ENCODE data around the gene DKK2. TPM values are rescaled to one million over a fixed set of nuclear protein-coding genes. Genes with fewer than 3 reads are reported as not detected.

Gene DKK2
- total and polyA plus RNA-seq, 2 donors from 2014 or later: 0.19 to 0.22 TPM

GRCh38 chr4:106996490-106996889 lies 39.6 kb downstream of the DKK2 start:
- Histone ChIP-seq H3K4me3 (ENCODE audit: low read length in 3 of 3) (no peak overlapping the region), H3K27ac (ENCODE audit: low read depth in 2 of 2, low read length in 2 of 2) (no peak overlapping the region), H3K27me3 (ENCODE audit: control insufficient read depth, insufficient read depth, low read length) (no peaks in the 10 kb centered on the region), H3K36me3 (ENCODE audit: control insufficient read depth in 2 of 3, insufficient read depth in 3 of 3, low read length in 3 of 3) (no peaks in the 10 kb centered on the region), H3K4me1 (ENCODE audit: control insufficient read depth in 2 of 3, insufficient read depth in 2 of 3, low read depth in 1 of 3, low read length in 3 of 3) (no peaks in the 10 kb centered on the region), H3K9me3 (ENCODE audit: control insufficient read depth in 2 of 3, insufficient read depth in 1 of 3, low read length in 3 of 3) (no peaks in the 10 kb centered on the region), H3K9ac (ENCODE audit: low read length in 3 of 3) (no peak overlapping the region)
- DNase-seq: peak in 3 of 5 donors; percentile 29 to 88 (median 74)
- no peak for TF ChIP-seq CTCF (IDR thresholded peaks at IDR 0.05; ENCODE audit: borderline replicate concordance, extremely low read depth, insufficient read depth)
- no peak for FAIRE-seq
- intact Hi-C loops (cut with DNase I): no loop called here

GRCh38 chr4:106993827-106994226 lies 42.3 kb downstream of the DKK2 start:
- Histone ChIP-seq H3K4me1 (ENCODE audit: control insufficient read depth in 2 of 3, insufficient read depth in 2 of 3, low read depth in 1 of 3, low read length in 3 of 3) (no peaks in the 10 kb centered on the region), H3K27me3 (ENCODE audit: control insufficient read depth, insufficient read depth, low read length) (no peaks in the 10 kb centered on the region), H3K27ac (ENCODE audit: low read depth in 2 of 2, low read length in 2 of 2) (no peak overlapping the region), H3K4me3 (ENCODE audit: low read length in 3 of 3) (no peak overlapping the region), H3K9ac (ENCODE audit: low read length in 3 of 3) (no peak overlapping the region), H3K9me3 (ENCODE audit: control insufficient read depth in 2 of 3, insufficient read depth in 1 of 3, low read length in 3 of 3) (no peaks in the 10 kb centered on the region), H3K36me3 (ENCODE audit: control insufficient read depth in 2 of 3, insufficient read depth in 3 of 3, low read length in 3 of 3) (no peaks in the 10 kb centered on the region)
- DNase-seq (no peak), FAIRE-seq (no peak)
- intact Hi-C loops (cut with DNase I): no loop called here
- no peak for TF ChIP-seq CTCF (IDR thresholded peaks at IDR 0.05; ENCODE audit: borderline replicate concordance, extremely low read depth, insufficient read depth)

GRCh38 chr4:106987311-106987710 lies 48.8 kb downstream of the DKK2 start:
- FAIRE-seq: no peak
- no peak for TF ChIP-seq CTCF (IDR thresholded peaks at IDR 0.05; ENCODE audit: borderline replicate concordance, extremely low read depth, insufficient read depth)
- intact Hi-C loops (cut with DNase I): no loop called here

GRCh38 chr4:106986486-106986885 lies 49.6 kb downstream of the DKK2 start:
- intact Hi-C loops (cut with DNase I): no loop called here
- no peak overlapping the region for H3K4me3 ChIP-seq (ENCODE audit: low read length in 3 of 3)
- no peak overlapping the region for H3K9ac ChIP-seq (ENCODE audit: low read length in 3 of 3)
- FAIRE-seq (no peak), DNase-seq (no peak)
- no peak overlapping the region for H3K27ac ChIP-seq (ENCODE audit: low read depth in 2 of 2, low read length in 2 of 2)
- no peaks in the 10 kb centered on the region for H3K27me3 ChIP-seq (ENCODE audit: control insufficient read depth, insufficient read depth, low read length)
- H3K9me3 ChIP-seq (ENCODE audit: control insufficient read depth in 2 of 3, insufficient read depth in 1 of 3, low read length in 3 of 3): no peaks in the 10 kb centered on the region
- H3K4me1 ChIP-seq (ENCODE audit: control insufficient read depth in 2 of 3, insufficient read depth in 2 of 3, low read depth in 1 of 3, low read length in 3 of 3): no peaks in the 10 kb centered on the region
- TF ChIP-seq CTCF (IDR thresholded peaks at IDR 0.05; ENCODE audit: borderline replicate concordance, extremely low read depth, insufficient read depth): no peak
- H3K36me3 ChIP-seq (ENCODE audit: control insufficient read depth in 2 of 3, insufficient read depth in 3 of 3, low read length in 3 of 3): no peaks in the 10 kb centered on the region

More at GRCh38 chr4:106987311-106987710, 48.8 kb downstream of the DKK2 start:
- Histone ChIP-seq H3K4me1 (ENCODE audit: control insufficient read depth in 2 of 3, insufficient read depth in 2 of 3, low read depth in 1 of 3, low read length in 3 of 3) (no peaks in the 10 kb centered on the region), H3K9me3 (ENCODE audit: control insufficient read depth in 2 of 3, insufficient read depth in 1 of 3, low read length in 3 of 3) (no peaks in the 10 kb centered on the region), H3K27ac (ENCODE audit: low read depth in 2 of 2, low read length in 2 of 2) (no peak overlapping the region), H3K27me3 (ENCODE audit: control insufficient read depth, insufficient read depth, low read length) (no peaks in the 10 kb centered on the region), H3K4me3 (ENCODE audit: low read length in 3 of 3) (no peak overlapping the region), H3K36me3 (ENCODE audit: control insufficient read depth in 2 of 3, insufficient read depth in 3 of 3, low read length in 3 of 3) (no peaks in the 10 kb centered on the region), H3K9ac (ENCODE audit: low read length in 3 of 3) (no peak overlapping the region)
- DNase-seq: no peak
